GM18505 (cell line): ENCODE data around the gene NRN1.

Source experiments
- ATAC-seq: cut with Tn5 transposase; IDR thresholded peaks from one replicate; pipeline ENCODE4 v1.9.1; 2021; ENCODE audit not compliant: unreplicated experiment
- POLR2A ChIP-seq: IDR thresholded peaks from 4 replicates; pipeline ENCODE4 v1.6.1; 2011; ENCODE audit warnings: borderline replicate concordance; ENCODE audit not compliant: insufficient read depth, insufficient read length; ENCODE audit errors: extremely low read depth

Gene NRN1

GRCh38 chr6:6007366-6008088, 802 bp upstream of the NRN1 start:
- no peak for ATAC-seq

GRCh38 chr6:6006006-6006427, 708 bp downstream of the NRN1 start:
- no peak for TF ChIP-seq POLR2A
- ATAC-seq, result no peak

More at GRCh38 chr6:6007366-6008088, 802 bp upstream of the NRN1 start:
- TF ChIP-seq POLR2A, result no peak

- ATAC-seq, result no peak
- no peak for TF ChIP-seq POLR2A
Observed at GRCh38 chr6:6005051-6006005, 1.4 kb downstream of the NRN1 start.

GRCh38 chr6:6004390-6004995, 2.2 kb downstream of the NRN1 start:
- no peak for TF ChIP-seq POLR2A
- ATAC-seq, result no peak

GRCh38 chr6:6003621-6004366, 2.9 kb downstream of the NRN1 start:
- no peak for TF ChIP-seq POLR2A

DNA sequence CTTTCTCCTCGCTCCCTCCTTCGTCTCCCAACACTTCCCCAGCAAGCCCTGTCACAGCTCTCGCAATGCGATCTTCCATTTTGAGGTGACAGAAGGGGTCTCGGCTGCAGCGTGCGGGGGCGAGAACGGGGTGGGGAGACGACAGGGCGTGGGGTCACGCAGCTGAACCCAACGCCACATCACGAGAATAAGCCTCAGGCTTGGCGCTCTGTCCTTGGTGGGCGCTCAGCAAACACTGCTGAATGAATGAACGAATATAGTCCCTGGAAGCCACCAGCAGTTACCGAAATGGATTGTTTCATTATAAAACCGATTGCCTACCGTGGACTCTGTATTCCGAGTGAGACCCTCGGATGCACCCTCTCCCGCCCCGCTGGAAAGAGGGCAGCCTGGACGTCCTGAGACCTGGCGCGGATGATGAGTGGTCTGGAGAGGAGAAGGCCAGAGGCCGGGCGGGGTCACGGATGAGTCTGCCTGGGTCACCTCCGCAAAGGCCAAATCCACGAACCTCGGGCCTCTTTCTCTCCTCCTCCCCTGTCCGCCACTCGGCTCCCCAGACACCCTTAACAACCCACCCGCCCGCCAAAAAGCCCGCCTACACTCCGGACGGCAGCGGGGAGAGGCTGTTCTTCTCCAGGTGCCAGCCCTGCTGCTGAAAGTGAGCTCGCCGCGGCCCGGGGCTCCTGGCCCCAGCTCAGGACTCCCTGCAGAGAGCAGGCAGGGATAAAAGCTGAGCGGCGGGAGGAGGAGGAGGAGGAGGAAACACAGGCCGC, 3.7 kb downstream of the NRN1 start:
- TF ChIP-seq POLR2A, result no peak
- no peak for ATAC-seq

More at GRCh38 chr6:6003621-6004366, 2.9 kb downstream of the NRN1 start:
- ATAC-seq, result no peak

DNA sequence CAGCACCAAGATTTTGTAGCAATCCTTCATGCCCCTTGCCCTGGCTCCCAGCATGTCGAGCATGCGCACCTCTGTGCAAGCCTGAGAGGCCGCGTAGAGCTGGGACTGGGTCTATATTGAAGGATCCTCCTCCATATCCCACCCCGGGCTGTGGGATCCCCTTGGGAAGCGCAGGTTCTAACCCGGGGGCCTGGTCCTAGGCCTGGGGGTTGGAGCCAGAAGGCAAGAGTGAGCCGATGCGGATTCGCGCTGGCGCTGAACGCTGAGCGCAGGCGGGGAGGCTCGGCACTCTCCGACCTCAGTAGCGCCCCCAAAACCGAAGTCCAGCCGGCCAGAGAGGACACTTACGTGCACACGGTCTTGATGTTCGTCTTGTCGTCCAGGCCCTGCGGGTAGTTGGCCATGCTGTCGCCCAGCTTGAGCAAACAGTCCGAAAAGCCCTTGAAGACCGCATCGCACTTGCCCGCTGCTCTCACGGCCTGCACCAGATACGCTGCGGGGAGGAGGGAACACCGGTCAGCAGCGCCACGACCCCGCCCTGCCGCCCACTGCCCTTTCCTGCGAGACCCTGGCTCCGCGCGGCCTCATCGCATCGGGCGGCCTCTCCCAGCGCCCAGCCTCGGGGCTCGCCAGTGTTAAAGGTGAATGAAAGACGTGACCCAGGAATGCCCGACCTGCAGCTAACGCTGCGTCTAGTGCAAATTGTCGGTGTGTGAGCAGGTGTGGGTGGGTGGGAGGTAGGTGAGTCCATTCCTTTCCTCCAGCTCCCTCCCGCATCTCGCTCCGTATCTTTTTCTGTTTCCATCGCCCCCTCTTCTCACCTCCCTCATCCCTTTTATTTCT, 4.5 kb downstream of the NRN1 start:
- ATAC-seq, result no peak
- no peak for TF ChIP-seq POLR2A

DNA sequence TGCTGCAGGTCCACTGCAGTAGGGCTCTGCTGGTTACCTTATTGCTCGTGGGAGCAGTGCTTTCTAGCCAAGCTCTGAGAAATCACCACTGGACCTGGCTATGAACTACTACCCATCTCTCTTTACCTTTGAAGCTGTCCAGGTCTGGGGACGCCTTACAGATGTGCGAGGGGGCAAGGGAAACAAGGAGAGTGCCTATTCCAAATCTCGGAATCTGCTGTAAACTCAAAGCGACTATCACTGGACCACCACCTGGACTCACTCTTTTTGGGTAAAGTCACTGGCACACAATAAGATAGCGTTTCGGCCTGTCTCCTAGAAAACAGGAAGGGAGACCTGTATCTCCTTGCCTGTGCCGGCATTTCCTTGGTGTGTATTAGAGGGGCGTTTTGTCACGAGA, 5.3 kb downstream of the NRN1 start:
- no peak for TF ChIP-seq POLR2A
- ATAC-seq, result no peak

DNA sequence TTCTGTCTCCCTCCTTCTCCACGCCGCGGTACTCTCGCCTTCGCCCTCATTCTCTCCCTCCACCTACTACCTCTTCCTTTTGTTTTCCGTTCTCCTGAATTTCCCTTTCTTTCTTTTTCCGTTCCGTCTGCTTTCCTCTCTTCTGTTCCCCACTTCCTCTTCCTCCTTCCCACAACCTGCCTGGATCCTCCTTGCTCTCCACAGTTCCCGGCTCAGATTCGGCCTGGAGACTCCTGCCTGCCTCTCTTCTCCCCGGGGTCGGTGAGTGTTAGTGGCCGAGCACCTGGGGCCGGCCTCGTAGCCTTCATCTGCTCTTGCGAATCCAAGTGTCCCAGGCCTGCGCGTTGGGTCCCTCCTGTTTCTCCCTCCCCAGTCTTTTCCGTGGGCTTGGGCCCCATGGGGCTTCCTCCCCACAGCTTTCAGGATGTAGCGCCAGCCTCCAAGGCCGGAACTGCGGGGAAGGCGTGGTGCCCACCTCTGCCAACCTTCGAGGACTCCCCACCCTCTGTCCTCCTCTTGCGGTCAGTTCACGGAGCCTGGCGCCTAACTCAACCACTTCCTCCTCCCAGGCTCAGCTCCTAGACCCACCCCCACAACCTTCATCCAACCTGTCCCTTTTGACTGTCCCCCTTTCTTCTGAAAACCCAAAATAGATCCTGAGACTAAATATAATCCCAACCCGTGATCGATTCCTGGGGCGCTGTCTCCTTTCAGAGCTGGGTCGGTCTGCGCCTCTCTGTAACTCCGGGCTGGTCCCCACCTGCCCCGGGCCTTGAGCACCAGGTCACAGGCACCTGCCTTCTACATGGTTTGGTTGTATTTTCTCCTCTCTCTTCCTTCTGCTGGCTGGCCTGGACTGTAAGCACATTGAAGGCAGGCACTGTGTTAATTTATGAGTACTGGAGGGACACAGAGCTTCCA, 6.8 kb downstream of the NRN1 start:
- TF ChIP-seq POLR2A, result no peak

More for the DNA sequence above, 6.8 kb downstream of the NRN1 start:
- no peak for ATAC-seq
